Keratinocyte (primary cell): ENCODE data around the gene FAM234A.

Experiments
- EZH2 ChIP-seq: IDR thresholded peaks from one replicate; pipeline ENCODE4 v1.6.1; 2012; ENCODE audit warnings: inconsistent platforms, mild to moderate bottlenecking, low read length, moderate library complexity
- TF ChIP-seq, protein P1 (sequence below), 3 experiments: IDR thresholded peaks in 1 of 3; conservative IDR thresholded peaks in 1 of 3; optimal IDR thresholded peaks in 1 of 3; 2 replicates in 2 of 3; 3 replicates in 1 of 3; pipeline versions ENCODE3 to v1.5.1; 2011; ENCODE audit warnings: low read length in 3 of 3, mild to moderate bottlenecking in 3 of 3, moderate library complexity in 2 of 3, control low read depth in 1 of 3, inconsistent platforms in 1 of 3; ENCODE audit not compliant: insufficient read depth in 2 of 3; ENCODE audit errors: extremely low read depth in 1 of 3

GRCh38 chr16:252366-253337 lies 18.0 kb downstream of the FAM234A start:
- TF ChIP-seq, protein P1, sequence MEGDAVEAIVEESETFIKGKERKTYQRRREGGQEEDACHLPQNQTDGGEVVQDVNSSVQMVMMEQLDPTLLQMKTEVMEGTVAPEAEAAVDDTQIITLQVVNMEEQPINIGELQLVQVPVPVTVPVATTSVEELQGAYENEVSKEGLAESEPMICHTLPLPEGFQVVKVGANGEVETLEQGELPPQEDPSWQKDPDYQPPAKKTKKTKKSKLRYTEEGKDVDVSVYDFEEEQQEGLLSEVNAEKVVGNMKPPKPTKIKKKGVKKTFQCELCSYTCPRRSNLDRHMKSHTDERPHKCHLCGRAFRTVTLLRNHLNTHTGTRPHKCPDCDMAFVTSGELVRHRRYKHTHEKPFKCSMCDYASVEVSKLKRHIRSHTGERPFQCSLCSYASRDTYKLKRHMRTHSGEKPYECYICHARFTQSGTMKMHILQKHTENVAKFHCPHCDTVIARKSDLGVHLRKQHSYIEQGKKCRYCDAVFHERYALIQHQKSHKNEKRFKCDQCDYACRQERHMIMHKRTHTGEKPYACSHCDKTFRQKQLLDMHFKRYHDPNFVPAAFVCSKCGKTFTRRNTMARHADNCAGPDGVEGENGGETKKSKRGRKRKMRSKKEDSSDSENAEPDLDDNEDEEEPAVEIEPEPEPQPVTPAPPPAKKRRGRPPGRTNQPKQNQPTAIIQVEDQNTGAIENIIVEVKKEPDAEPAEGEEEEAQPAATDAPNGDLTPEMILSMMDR (optimal IDR thresholded peaks at IDR 0.05 in 1 of 3, IDR thresholded peaks at IDR 0.05 in 1 of 3, conservative IDR thresholded peaks at IDR 0.05 in 1 of 3; ENCODE audit: extremely low read depth in 1 of 3, insufficient read depth in 2 of 3, low read length in 3 of 3), result no peak
- no peak for TF ChIP-seq EZH2
